HEK293 (cell line): ENCODE measurements around the gene JAKMIP1.

ENCODE experiments used
- CTCF ChIA-PET: fragments of 350-600 bp; formaldehyde crosslinking; extraction: SDS; loops from one replicate; lab custom pipeline; 2021; ENCODE audit warnings: antibody characterized with exemption; lab: Yijun Ruan, JAX
- POLR2A ChIA-PET: fragments of 300-600 bp; formaldehyde crosslinking; extraction: SDS; loops from one replicate; lab custom pipeline; 2020; ENCODE audit warnings: antibody characterized with exemption, inconsistent platforms; lab: Yijun Ruan, JAX
- H3K27ac ChIP-seq: fragments of 200-500 bp; sonication (Bioruptor generic); 2 replicates; pipeline ENCODE4 v1.5.1; 2014; ENCODE audit warnings: low read depth, low read length, control low read depth, inconsistent platforms; ENCODE audit errors: extremely low read depth
- H3K36me3 ChIP-seq, 2 experiments: fragments of 200-500 bp in 1 of 2; sonication (Bioruptor generic) in 1 of 2; 1 replicate in 1 of 2; 2 replicates in 1 of 2; pipeline ENCODE4 v1.5.1; 2014 to 2017; ENCODE audit warnings: inconsistent platforms in 2 of 2, low read length in 2 of 2; ENCODE audit not compliant: control insufficient read depth in 2 of 2, insufficient read depth in 1 of 2
- H3K4me1 ChIP-seq: fragments of 200-500 bp; sonication (Bioruptor generic); 2 replicates; pipeline ENCODE4 v1.5.1; 2014; ENCODE audit warnings: mild to moderate bottlenecking, low read length, inconsistent platforms; ENCODE audit not compliant: control insufficient read depth, insufficient read depth
- H3K4me3 ChIP-seq: 2 replicates; pipeline ENCODE4 v1.5.1; 2011; ENCODE audit warnings: low read depth, mild to moderate bottlenecking, control low read depth, low read length, moderate library complexity
- H3K9me3 ChIP-seq: fragments of 200-500 bp; sonication (Bioruptor generic); 2 replicates; pipeline ENCODE4 v1.5.1; 2014; ENCODE audit warnings: low read depth, low read length, inconsistent platforms; ENCODE audit not compliant: control insufficient read depth, insufficient read depth
- AEBP2 ChIP-seq: fragments of 450-650 bp; formaldehyde crosslinking; IDR thresholded peaks from 2 replicates; pipeline ENCODE4 v1.5.1; 2016; ENCODE audit warnings: missing biosample characterization, missing genetic modification characterization, borderline replicate concordance
- EGR2 ChIP-seq: fragments of 450-650 bp; formaldehyde crosslinking; IDR thresholded peaks from 2 replicates; pipeline ENCODE4 v1.5.1; 2016; ENCODE audit warnings: low read depth, missing biosample characterization, missing genetic modification characterization
- GLIS1 ChIP-seq: fragments of 450-650 bp; formaldehyde crosslinking; IDR thresholded peaks from 2 replicates; pipeline ENCODE4 v1.5.1; 2016; ENCODE audit warnings: missing biosample characterization, missing genetic modification characterization
- KLF17 ChIP-seq: fragments of 450-650 bp; formaldehyde crosslinking; IDR thresholded peaks from 2 replicates; pipeline ENCODE4 v1.5.1; 2016; ENCODE audit warnings: missing biosample characterization, missing genetic modification characterization
- OVOL3 ChIP-seq: fragments of 450-650 bp; formaldehyde crosslinking; IDR thresholded peaks from 2 replicates; pipeline ENCODE4 v1.5.1; 2016; ENCODE audit warnings: missing biosample characterization, missing genetic modification characterization
- PATZ1 ChIP-seq: fragments of 450-650 bp; formaldehyde crosslinking; IDR thresholded peaks from 2 replicates; pipeline ENCODE4 v1.5.1; 2016; ENCODE audit warnings: missing biosample characterization, missing genetic modification characterization
- PRDM6 ChIP-seq: fragments of 450-650 bp; formaldehyde crosslinking; IDR thresholded peaks from 2 replicates; pipeline ENCODE4 v1.5.1; 2017; ENCODE audit warnings: missing biosample characterization, missing genetic modification characterization
- SCRT2 ChIP-seq: fragments of 450-650 bp; formaldehyde crosslinking; IDR thresholded peaks from 2 replicates; pipeline ENCODE4 v1.5.1; 2016; ENCODE audit warnings: missing biosample characterization, missing genetic modification characterization
- ZBTB11 ChIP-seq: fragments of 450-650 bp; formaldehyde crosslinking; conservative IDR thresholded peaks from 2 replicates; pipeline ENCODE4 v1.5.1; 2016; ENCODE audit warnings: low read depth, missing biosample characterization, missing genetic modification characterization
- ZBTB21 ChIP-seq: fragments of 450-650 bp; formaldehyde crosslinking; IDR thresholded peaks from 2 replicates; pipeline ENCODE4 v1.5.1; 2017; ENCODE audit warnings: missing biosample characterization, missing genetic modification characterization
- ZBTB48 ChIP-seq: fragments of 450-650 bp; formaldehyde crosslinking; IDR thresholded peaks from 2 replicates; pipeline ENCODE4 v1.5.1; 2016; ENCODE audit warnings: missing biosample characterization, missing genetic modification characterization
- ZFP69B ChIP-seq: fragments of 450-650 bp; formaldehyde crosslinking; IDR thresholded peaks from 2 replicates; pipeline ENCODE4 v1.5.1; 2016; ENCODE audit warnings: missing biosample characterization, missing genetic modification characterization
- ZNF112 ChIP-seq: fragments of 450-650 bp; formaldehyde crosslinking; IDR thresholded peaks from 2 replicates; pipeline ENCODE4 v1.5.0; 2017; ENCODE audit warnings: missing biosample characterization, missing genetic modification characterization
- ZNF133 ChIP-seq: fragments of 450-650 bp; formaldehyde crosslinking; IDR thresholded peaks from 2 replicates; pipeline ENCODE4 v1.5.1; 2016; ENCODE audit warnings: missing biosample characterization, missing genetic modification characterization
- ZNF175 ChIP-seq: fragments of 450-650 bp; formaldehyde crosslinking; IDR thresholded peaks from 2 replicates; pipeline ENCODE4 v1.5.1; 2016; ENCODE audit warnings: missing biosample characterization, missing genetic modification characterization
- ZNF23 ChIP-seq: fragments of 450-650 bp; formaldehyde crosslinking; IDR thresholded peaks from 2 replicates; pipeline ENCODE4 v1.5.1; 2016; ENCODE audit warnings: missing biosample characterization, missing genetic modification characterization, borderline replicate concordance
- ZNF398 ChIP-seq: fragments of 450-650 bp; formaldehyde crosslinking; IDR thresholded peaks from 2 replicates; pipeline ENCODE4 v1.5.1; 2017; ENCODE audit warnings: missing biosample characterization, missing genetic modification characterization
- ZNF416 ChIP-seq: fragments of 450-650 bp; formaldehyde crosslinking; IDR thresholded peaks from 2 replicates; pipeline ENCODE4 v1.5.1; 2016; ENCODE audit warnings: missing biosample characterization, missing genetic modification characterization
- ZNF423 ChIP-seq: fragments of 450-650 bp; formaldehyde crosslinking; IDR thresholded peaks from 2 replicates; pipeline ENCODE4 v1.5.1; 2016; ENCODE audit warnings: missing biosample characterization, missing genetic modification characterization
- ZNF501 ChIP-seq: fragments of 450-650 bp; formaldehyde crosslinking; IDR thresholded peaks from 2 replicates; pipeline ENCODE4 v1.5.1; 2016; ENCODE audit warnings: missing biosample characterization, missing genetic modification characterization
- ZNF596 ChIP-seq: fragments of 450-650 bp; IDR thresholded peaks from 2 replicates; pipeline ENCODE4 v1.5.0; 2018; ENCODE audit warnings: missing biosample characterization, mild to moderate bottlenecking, missing genetic modification characterization, moderate library complexity
- ZNF624 ChIP-seq: fragments of 450-650 bp; formaldehyde crosslinking; IDR thresholded peaks from 2 replicates; pipeline ENCODE4 v1.5.1; 2017; ENCODE audit warnings: missing biosample characterization, missing genetic modification characterization
- ZNF670 ChIP-seq: fragments of 450-650 bp; formaldehyde crosslinking; IDR thresholded peaks from 2 replicates; pipeline ENCODE4 v1.5.1; 2016; ENCODE audit warnings: missing biosample characterization, missing genetic modification characterization, low read depth
- ZNF701 ChIP-seq: fragments of 450-650 bp; formaldehyde crosslinking; IDR thresholded peaks from 2 replicates; pipeline ENCODE4 v1.5.1; 2016; ENCODE audit warnings: missing biosample characterization, missing genetic modification characterization
- ZNF792 ChIP-seq: fragments of 450-650 bp; formaldehyde crosslinking; IDR thresholded peaks from 2 replicates; pipeline ENCODE4 v1.5.1; 2016; ENCODE audit warnings: missing biosample characterization, missing genetic modification characterization

JAKMIP1 gene

GRCh38 chr4:6119507-6120020 lies 80.8 kb downstream of the JAKMIP1 start:
- CTCF ChIA-PET: no interaction called here
- POLR2A ChIA-PET: no interaction called here
- no peak overlapping the region for H3K4me3 ChIP-seq
- H3K4me1 ChIP-seq: no peaks in the 10 kb centered on the region
- no peak overlapping the region for H3K27ac ChIP-seq
- H3K9me3 ChIP-seq: no peaks in the 10 kb centered on the region
- H3K36me3 ChIP-seq: no peaks in the 10 kb centered on the region
- TF ChIP-seq PRDM6 (tag by site-specific recombination) (no peak), ZBTB48 (tag by site-specific recombination) (no peak), ZNF624 (tag by site-specific recombination) (no peak), ZNF133 (tag by site-specific recombination) (no peak), ZNF112 (no peak), SCRT2 (tag by site-specific recombination) (no peak), KLF17 (tag by site-specific recombination) (no peak), ZNF501 (no peak), ZFP69B (tag by site-specific recombination) (no peak), ZNF792 (tag by site-specific recombination) (no peak), AEBP2 (tag by site-specific recombination) (no peak), PATZ1 (tag by site-specific recombination) (no peak)

- CTCF ChIA-PET: no interaction called here
- Histone ChIP-seq H3K4me3 (no peak overlapping the region), H3K27ac (no peak overlapping the region), H3K4me1 (no peaks in the 10 kb centered on the region), H3K36me3 (no peaks in the 10 kb centered on the region), H3K9me3 (no peaks in the 10 kb centered on the region)
- POLR2A ChIA-PET: no interaction called here
- TF ChIP-seq OVOL3 (no peak), ZNF701 (tag by site-specific recombination) (no peak), ZNF398 (tag by site-specific recombination) (no peak), ZBTB11 (no peak), ZNF416 (tag by site-specific recombination) (no peak), ZNF23 (tag by site-specific recombination) (no peak), ZNF175 (no peak), ZNF670 (no peak), ZBTB21 (tag by site-specific recombination) (no peak), ZNF423 (tag by site-specific recombination) (no peak), ZNF596 (no peak), GLIS1 (tag by site-specific recombination) (no peak), EGR2 (no peak)
Observed at GRCh38 chr4:6118201-6118600, 82.1 kb downstream of the JAKMIP1 start.
